IPS-15b (cell line): ENCODE results near the gene UNK.

Source experiments
- H3K27me3 ChIP-seq: one replicate; pipeline ENCODE4 v1.6.1; 2013; ENCODE audit warnings: low read length; ENCODE audit not compliant: control insufficient read depth, insufficient read depth
- H3K36me3 ChIP-seq: one replicate; pipeline ENCODE4 v1.6.1; 2013; ENCODE audit warnings: low read length; ENCODE audit not compliant: control insufficient read depth, insufficient read depth
- H3K4me1 ChIP-seq: one replicate; pipeline ENCODE4 v1.6.1; 2013; ENCODE audit warnings: mild to moderate bottlenecking, low read length; ENCODE audit not compliant: control insufficient read depth, insufficient read depth
- H3K4me3 ChIP-seq: one replicate; pipeline ENCODE4 v1.5.1; 2013; ENCODE audit warnings: low read depth, low read length
- H3K9ac ChIP-seq: one replicate; pipeline ENCODE4 v1.6.1; 2013; ENCODE audit warnings: low read depth, mild to moderate bottlenecking, low read length
- H3K9me3 ChIP-seq: one replicate; pipeline ENCODE4 v1.6.1; 2013; ENCODE audit warnings: mild to moderate bottlenecking, low read length; ENCODE audit not compliant: control insufficient read depth, insufficient read depth

UNK gene

GRCh38 chr17:75749545-75750389 is 34.8 kb upstream of the UNK start:
- Histone ChIP-seq H3K27me3 (peaks cover 2% of the 10 kb centered on the region), H3K9me3 (no peaks in the 10 kb centered on the region), H3K36me3 (no peaks in the 10 kb centered on the region), H3K4me1 (no peaks in the 10 kb centered on the region), H3K9ac (no peak overlapping the region), H3K4me3 (no peak overlapping the region)

GRCh38 chr17:75750661-75751423 is 33.8 kb upstream of the UNK start:
- Histone ChIP-seq H3K4me1 (no peaks in the 10 kb centered on the region), H3K4me3 (no peak overlapping the region), H3K9me3 (no peaks in the 10 kb centered on the region), H3K36me3 (no peaks in the 10 kb centered on the region), H3K9ac (no peak overlapping the region), H3K27me3 (peaks cover 2% of the 10 kb centered on the region)

- Histone ChIP-seq H3K27me3 (peaks cover 2% of the 10 kb centered on the region), H3K9me3 (no peaks in the 10 kb centered on the region), H3K4me1 (no peaks in the 10 kb centered on the region), H3K4me3 (no peak overlapping the region), H3K9ac (no peak overlapping the region), H3K36me3 (no peaks in the 10 kb centered on the region)
Measured at GRCh38 chr17:75751676-75752404, 32.8 kb upstream of the UNK start.

- Histone ChIP-seq H3K4me3 (no peak overlapping the region), H3K9me3 (no peaks in the 10 kb centered on the region), H3K9ac (no peak overlapping the region), H3K27me3 (peaks cover 2% of the 10 kb centered on the region), H3K36me3 (no peaks in the 10 kb centered on the region), H3K4me1 (no peaks in the 10 kb centered on the region)
Measured at GRCh38 chr17:75752405-75752709, 32.2 kb upstream of the UNK start.

GRCh38 chr17:75752802-75753513 is 31.6 kb upstream of the UNK start:
- Histone ChIP-seq H3K4me1 (no peaks in the 10 kb centered on the region), H3K4me3 (peak overlapping the region; percentile 46), H3K36me3 (no peaks in the 10 kb centered on the region), H3K9ac (no peak overlapping the region), H3K9me3 (no peaks in the 10 kb centered on the region), H3K27me3 (peaks cover 2% of the 10 kb centered on the region)

GRCh38 chr17:75753514-75754377 is 30.9 kb upstream of the UNK start:
- Histone ChIP-seq H3K4me3 (peak overlapping the region; percentile 46), H3K9ac (no peak overlapping the region)

GRCh38 chr17:75754378-75755204 is 30.0 kb upstream of the UNK start:
- H3K9me3 ChIP-seq: no peaks in the 10 kb centered on the region
- no peak overlapping the region for H3K9ac ChIP-seq
- no peak overlapping the region for H3K4me3 ChIP-seq
- peaks cover 2% of the 10 kb centered on the region for H3K27me3 ChIP-seq
- H3K4me1 ChIP-seq: no peaks in the 10 kb centered on the region
- peaks cover 4% of the 10 kb centered on the region for H3K36me3 ChIP-seq

More at GRCh38 chr17:75753514-75754377, 30.9 kb upstream of the UNK start:
- Histone ChIP-seq H3K9me3 (no peaks in the 10 kb centered on the region), H3K36me3 (peaks cover 4% of the 10 kb centered on the region), H3K4me1 (no peaks in the 10 kb centered on the region), H3K27me3 (peaks cover 2% of the 10 kb centered on the region)

- Histone ChIP-seq H3K4me1 (no peaks in the 10 kb centered on the region), H3K9me3 (no peaks in the 10 kb centered on the region), H3K27me3 (peaks cover 2% of the 10 kb centered on the region), H3K36me3 (peaks cover 4% of the 10 kb centered on the region), H3K4me3 (no peak overlapping the region), H3K9ac (no peak overlapping the region)
Measured at GRCh38 chr17:75755205-75755901, 29.3 kb upstream of the UNK start.

- H3K4me1 ChIP-seq: no peaks in the 10 kb centered on the region
- H3K9ac ChIP-seq: no peak overlapping the region
Measured at GRCh38 chr17:75755990-75756389, 28.6 kb upstream of the UNK start.

More at GRCh38 chr17:75755990-75756389, 28.6 kb upstream of the UNK start:
- H3K36me3 ChIP-seq: peaks cover 4% of the 10 kb centered on the region
- H3K9me3 ChIP-seq: no peaks in the 10 kb centered on the region
- H3K27me3 ChIP-seq: peaks cover 2% of the 10 kb centered on the region
- no peak overlapping the region for H3K4me3 ChIP-seq
